HEK293 (cell line): ENCODE data around the gene COL13A1.

ENCODE experiments used
- SP7 ChIP-seq: fragments of 450-650 bp; formaldehyde crosslinking; IDR thresholded peaks from 2 replicates; pipeline ENCODE4 v1.5.1; 2016; ENCODE audit warnings: missing biosample characterization, missing genetic modification characterization
- YY1 ChIP-seq: fragments of 450-650 bp; formaldehyde crosslinking; IDR thresholded peaks from 2 replicates; pipeline ENCODE4 v1.5.1; 2018; ENCODE audit warnings: missing biosample characterization, missing genetic modification characterization
- ZBTB8A ChIP-seq: fragments of 450-650 bp; formaldehyde crosslinking; IDR thresholded peaks from 2 replicates; pipeline ENCODE4 v1.5.1; 2016; ENCODE audit warnings: missing biosample characterization, missing genetic modification characterization
- TF ChIP-seq, protein P1 (sequence below): fragments of 450-650 bp; formaldehyde crosslinking; IDR thresholded peaks from 2 replicates; pipeline ENCODE4 v1.5.1; 2016; ENCODE audit warnings: missing biosample characterization, missing genetic modification characterization

DNA sequence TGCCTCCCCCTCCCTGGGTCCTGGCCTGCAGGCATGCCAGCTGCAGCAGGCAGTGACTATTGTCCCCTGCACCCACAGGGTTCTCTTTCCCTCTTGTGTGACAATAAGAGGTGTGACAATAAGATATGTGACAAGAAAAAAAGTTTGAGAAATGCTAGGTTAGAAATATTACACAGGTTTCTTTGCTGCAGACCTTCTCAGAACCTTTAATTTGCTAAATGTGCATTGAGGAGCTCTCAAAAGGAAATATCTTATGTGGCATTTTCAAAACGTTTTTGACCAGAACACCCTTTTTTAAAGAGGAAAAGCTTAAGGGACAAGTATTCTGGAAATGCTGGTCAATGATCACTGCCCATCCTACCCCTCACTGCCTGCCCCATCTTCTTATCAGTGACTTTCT, 117.5 kb downstream of the COL13A1 start:
- TF ChIP-seq SP7 (tag by site-specific recombination) (no peak), YY1 (tag by site-specific recombination) (no peak), ZBTB8A (no peak)
- TF ChIP-seq, protein P1, sequence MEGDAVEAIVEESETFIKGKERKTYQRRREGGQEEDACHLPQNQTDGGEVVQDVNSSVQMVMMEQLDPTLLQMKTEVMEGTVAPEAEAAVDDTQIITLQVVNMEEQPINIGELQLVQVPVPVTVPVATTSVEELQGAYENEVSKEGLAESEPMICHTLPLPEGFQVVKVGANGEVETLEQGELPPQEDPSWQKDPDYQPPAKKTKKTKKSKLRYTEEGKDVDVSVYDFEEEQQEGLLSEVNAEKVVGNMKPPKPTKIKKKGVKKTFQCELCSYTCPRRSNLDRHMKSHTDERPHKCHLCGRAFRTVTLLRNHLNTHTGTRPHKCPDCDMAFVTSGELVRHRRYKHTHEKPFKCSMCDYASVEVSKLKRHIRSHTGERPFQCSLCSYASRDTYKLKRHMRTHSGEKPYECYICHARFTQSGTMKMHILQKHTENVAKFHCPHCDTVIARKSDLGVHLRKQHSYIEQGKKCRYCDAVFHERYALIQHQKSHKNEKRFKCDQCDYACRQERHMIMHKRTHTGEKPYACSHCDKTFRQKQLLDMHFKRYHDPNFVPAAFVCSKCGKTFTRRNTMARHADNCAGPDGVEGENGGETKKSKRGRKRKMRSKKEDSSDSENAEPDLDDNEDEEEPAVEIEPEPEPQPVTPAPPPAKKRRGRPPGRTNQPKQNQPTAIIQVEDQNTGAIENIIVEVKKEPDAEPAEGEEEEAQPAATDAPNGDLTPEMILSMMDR (tag by site-specific recombination): no peak
